Measurements from ENCODE around the gene F7.

DNA sequence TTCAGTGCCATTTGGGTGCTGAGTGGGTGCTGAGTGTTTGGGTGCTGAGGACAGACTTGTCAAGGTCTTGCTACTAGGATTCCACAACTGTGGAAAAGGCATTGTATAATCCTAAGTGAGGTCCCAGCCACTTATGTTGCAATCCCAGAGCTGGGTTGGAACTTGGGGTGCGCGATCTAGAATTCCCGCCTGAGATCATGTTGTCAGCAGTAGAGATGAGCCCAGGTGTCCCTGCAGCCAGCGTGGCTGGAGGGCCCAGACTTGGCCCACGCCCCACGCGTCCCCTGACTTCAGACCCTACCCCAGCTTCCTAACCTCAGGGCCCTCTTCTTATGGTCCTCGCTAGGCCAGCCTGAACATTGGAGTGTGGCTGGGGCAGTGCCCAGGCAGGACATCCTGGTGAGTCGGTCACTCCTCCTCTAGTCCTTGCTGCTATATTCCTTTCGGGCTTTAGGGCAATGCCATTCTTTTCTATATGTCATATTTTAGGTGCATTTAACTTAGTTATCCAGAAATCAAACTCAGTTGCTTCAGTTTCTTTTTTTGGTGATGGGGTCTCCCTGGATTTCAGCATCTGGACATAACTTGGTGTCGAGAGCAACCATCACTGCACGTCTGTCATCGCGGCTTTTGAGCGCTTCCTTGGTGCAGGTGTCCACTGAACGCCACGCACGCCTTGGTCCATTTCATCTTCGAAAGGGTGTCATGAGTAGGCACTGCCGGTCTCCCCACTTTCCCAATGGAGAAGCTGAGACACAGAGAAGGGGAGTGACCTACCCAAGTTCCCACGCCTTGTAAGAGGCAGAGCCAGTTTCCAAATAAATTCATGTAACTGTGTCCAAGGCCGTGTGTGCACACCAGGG is 46.4 kb upstream of the F7 start:
- TF ChIP-seq, protein P1, sequence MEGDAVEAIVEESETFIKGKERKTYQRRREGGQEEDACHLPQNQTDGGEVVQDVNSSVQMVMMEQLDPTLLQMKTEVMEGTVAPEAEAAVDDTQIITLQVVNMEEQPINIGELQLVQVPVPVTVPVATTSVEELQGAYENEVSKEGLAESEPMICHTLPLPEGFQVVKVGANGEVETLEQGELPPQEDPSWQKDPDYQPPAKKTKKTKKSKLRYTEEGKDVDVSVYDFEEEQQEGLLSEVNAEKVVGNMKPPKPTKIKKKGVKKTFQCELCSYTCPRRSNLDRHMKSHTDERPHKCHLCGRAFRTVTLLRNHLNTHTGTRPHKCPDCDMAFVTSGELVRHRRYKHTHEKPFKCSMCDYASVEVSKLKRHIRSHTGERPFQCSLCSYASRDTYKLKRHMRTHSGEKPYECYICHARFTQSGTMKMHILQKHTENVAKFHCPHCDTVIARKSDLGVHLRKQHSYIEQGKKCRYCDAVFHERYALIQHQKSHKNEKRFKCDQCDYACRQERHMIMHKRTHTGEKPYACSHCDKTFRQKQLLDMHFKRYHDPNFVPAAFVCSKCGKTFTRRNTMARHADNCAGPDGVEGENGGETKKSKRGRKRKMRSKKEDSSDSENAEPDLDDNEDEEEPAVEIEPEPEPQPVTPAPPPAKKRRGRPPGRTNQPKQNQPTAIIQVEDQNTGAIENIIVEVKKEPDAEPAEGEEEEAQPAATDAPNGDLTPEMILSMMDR (IDR thresholded peaks at IDR 0.05; ENCODE audit: insufficient read depth, low read length, poor library complexity, severe bottlenecking), result no peak
- TF ChIP-seq EZH2phosphoT487 (conservative IDR thresholded peaks at IDR 0.05; ENCODE audit: low read length), result no peak
